Hepatocyte (in vitro differentiated cells): ENCODE measurements around the gene PTBP3.

ENCODE experiments used
- EZH2 ChIP-seq: fragments of 200-600 bp; sonication (generic); IDR thresholded peaks from 2 replicates; pipeline ENCODE4 v1.6.1; 2016; ENCODE audit warnings: antibody characterized with exemption, mild to moderate bottlenecking, borderline replicate concordance
- EZH2phosphoT487 ChIP-seq: fragments of 200-600 bp; sonication (generic); IDR thresholded peaks from one replicate; pipeline ENCODE4 v1.6.1; 2018; ENCODE audit warnings: antibody characterized with exemption, mild to moderate bottlenecking, low read depth, moderate library complexity; ENCODE audit not compliant: unreplicated experiment, severe bottlenecking
- TF ChIP-seq, protein P1 (sequence below): fragments of 200-600 bp; sonication (generic); IDR thresholded peaks from 2 replicates; pipeline ENCODE4 v1.5.1; 2016; ENCODE audit warnings: antibody characterized with exemption, mild to moderate bottlenecking; ENCODE audit not compliant: poor library complexity

DNA sequence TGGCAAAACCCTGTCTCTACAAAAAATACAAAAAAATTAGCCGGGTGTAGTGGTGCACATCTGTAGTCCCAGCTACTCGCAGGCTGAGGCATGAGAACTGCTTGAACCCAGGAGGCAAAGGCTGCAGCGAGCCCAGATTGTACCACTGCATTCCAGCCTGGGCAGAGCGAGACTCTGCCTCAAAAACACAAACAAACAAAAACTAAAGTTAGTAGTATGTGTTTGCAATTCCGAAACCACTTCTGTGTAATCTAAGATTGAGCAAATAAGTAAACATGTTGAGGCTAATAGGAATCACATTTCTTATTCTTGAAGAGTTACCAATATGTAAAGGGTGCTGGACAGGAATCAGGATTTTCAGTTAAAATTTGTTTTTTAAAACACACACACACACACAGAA lies 88.3 kb downstream of the PTBP3 start:
- TF ChIP-seq, protein P1, sequence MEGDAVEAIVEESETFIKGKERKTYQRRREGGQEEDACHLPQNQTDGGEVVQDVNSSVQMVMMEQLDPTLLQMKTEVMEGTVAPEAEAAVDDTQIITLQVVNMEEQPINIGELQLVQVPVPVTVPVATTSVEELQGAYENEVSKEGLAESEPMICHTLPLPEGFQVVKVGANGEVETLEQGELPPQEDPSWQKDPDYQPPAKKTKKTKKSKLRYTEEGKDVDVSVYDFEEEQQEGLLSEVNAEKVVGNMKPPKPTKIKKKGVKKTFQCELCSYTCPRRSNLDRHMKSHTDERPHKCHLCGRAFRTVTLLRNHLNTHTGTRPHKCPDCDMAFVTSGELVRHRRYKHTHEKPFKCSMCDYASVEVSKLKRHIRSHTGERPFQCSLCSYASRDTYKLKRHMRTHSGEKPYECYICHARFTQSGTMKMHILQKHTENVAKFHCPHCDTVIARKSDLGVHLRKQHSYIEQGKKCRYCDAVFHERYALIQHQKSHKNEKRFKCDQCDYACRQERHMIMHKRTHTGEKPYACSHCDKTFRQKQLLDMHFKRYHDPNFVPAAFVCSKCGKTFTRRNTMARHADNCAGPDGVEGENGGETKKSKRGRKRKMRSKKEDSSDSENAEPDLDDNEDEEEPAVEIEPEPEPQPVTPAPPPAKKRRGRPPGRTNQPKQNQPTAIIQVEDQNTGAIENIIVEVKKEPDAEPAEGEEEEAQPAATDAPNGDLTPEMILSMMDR: no peak
- no peak for TF ChIP-seq EZH2
- TF ChIP-seq EZH2phosphoT487: no peak
